Ammon's horn (tissue), 1 donor: Measurements from ENCODE around the gene SLC39A11.
"Not testable (repeated sequence)": the region's sequence is repeated elsewhere in the genome, so short reads cannot be mapped to it uniquely, and the experiment has no call there.

Experiments
- DNase-seq: peaks from one replicate; pipeline ENCODE4 v3.0.0-alpha.2; 2016; ENCODE audit warnings: low spot score

Gene SLC39A11

DNA sequence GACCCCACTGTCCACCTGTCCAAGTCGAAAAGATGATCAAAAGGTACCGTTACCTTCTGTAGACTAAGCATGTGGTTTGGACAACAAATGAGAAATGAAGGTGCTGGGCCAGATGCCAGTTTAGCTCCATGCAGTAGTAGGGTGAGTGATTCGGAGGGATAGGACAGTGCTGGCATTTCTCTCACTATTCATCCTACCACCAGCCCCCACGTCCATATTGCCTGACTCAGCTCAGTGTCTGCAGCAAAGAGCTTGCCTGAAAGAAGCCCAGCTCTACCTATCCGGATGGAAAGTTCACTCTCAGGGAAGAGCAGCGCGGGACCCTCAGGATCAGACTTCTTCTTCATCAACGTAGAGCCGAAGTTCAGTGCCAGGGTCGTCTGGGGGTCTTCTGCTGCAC lies 145.0 kb downstream of the SLC39A11 start:
- DNase-seq: no peak

DNA sequence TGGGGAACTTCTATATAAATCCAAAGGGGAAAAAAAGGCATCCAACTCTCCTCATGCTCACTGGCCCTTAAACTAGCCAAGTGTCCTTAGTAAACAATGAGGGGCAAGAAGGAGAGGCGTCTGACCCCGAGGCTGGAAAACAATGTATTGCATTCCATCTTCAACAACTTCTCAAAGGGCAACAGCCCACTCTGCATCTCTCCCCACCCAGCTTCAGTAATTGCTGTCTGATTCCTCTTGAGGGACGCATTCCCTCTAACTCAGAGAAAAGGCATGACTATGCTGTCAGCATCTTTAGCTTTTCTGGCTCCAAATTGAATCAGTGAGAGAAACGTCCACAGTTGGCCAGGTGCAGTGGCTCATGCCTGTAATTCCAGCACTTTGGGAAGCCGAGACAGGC lies 145.8 kb downstream of the SLC39A11 start:
- no peak for DNase-seq

DNA sequence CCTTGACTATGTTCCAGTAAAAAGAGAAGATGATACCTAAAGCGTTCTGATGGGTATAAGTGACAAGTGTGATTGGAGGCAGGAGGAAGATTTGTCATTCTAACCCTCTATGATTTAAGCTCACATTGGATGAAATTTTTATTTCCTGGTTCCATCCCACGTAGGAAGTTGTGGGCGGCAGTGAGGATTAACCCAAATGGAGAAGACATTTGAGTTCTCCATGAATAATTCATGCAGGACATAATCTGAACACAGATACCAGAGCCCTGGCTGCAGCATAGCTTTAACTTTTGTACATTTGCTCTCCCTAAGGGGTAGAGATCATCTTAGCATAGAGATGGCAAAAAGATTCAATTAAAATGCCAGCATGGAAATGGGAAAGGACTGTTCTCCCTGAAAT lies 146.3 kb downstream of the SLC39A11 start:
- DNase-seq: no peak

DNA sequence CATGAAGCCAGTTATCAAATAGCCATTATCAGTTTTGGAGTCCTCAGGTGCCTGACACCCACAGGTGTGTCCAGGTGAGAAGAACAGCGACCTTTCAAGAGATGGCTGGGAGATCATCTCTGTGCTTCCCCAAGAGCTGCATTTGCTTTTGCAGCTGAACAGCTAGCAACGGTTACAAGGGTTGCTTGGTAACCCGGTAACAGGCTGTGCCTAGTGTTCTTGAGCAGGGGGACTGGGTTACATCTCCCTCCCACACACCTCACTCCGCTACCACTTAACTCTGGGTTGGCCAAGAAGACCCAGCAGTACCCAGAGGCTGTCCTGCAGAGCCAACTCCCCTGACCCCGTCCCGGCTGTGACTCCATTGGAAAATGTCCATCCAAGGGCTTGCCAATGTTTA lies 147.0 kb downstream of the SLC39A11 start:
- peak; percentile 65 for DNase-seq

DNA sequence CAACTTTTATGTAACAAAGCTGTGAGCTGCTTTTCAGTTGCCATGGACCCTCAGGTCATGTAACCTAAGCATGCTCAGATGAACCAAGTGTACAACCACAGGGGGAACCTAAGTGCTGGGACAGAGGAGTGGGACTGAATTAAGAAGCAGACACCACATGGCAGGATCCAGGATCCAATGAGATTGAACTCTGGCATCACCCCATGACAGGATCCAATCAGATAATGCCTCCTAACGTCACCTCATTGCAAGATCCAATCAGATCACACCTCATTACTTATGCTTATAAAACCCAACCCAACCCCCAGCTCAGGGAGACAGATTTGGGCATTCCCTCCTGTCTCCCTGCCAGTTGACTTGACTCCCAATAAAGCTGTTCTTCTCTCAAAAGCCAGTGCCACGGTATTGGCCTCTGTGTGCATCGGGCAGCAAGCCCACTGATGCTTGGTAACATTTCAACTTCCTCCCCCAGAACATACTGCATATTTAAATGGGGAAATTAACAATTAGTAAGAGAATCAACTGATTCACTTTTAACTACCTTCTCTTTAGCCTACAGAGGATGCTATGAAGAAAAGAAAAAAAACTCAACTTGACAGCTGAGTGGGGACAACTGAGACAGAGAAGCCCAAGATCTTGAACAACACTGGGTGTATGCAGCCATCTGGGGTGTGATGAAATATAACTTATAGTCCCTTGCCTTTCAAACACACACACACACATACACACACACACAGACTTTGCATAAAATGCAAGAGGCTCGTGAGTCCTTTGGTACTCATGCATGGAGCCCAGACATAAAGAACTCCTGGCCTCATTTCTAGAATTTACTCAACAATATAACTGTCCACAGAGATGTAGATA lies 148.4 kb downstream of the SLC39A11 start:
- peak; percentile 68 for DNase-seq

DNA sequence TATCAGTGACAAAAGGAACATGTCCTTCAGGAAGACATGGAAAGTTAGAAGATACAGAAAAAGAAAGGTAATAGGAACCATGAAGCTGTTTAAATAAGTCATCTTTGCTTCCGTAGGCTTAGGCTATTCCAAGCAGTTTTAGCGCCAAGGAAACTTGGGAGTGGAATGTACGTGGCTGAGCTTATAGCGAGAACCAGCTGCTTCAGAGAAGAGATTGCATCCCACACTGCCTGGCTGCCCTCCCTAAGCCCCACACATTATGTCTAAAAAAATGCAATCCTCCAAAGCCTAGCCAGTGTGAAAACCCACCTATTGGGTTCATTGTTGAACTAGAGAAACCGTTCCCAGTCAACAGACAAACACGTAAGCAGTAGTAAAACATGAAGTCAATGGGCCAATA lies 149.9 kb downstream of the SLC39A11 start:
- no peak for DNase-seq

DNA sequence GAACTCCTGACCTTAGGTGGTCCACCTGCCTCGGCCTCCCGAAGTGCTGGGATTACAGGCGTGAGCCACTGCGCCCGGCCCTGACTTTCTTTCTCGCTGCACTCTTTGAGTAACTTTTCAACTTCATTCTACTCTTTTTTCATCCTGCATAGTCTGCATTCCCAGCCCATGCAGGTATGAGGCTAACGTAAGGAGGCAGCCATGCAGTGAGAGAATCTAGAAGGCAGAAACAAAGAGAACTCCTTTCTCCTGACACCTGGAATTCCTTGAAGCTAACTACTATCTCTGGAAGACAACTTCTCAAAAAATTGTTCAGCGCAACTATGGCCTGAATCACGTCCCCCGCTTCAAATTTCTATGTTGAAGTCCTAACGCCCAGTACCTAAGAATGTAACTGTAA lies 152.0 kb downstream of the SLC39A11 start:
- no peak for DNase-seq

DNA sequence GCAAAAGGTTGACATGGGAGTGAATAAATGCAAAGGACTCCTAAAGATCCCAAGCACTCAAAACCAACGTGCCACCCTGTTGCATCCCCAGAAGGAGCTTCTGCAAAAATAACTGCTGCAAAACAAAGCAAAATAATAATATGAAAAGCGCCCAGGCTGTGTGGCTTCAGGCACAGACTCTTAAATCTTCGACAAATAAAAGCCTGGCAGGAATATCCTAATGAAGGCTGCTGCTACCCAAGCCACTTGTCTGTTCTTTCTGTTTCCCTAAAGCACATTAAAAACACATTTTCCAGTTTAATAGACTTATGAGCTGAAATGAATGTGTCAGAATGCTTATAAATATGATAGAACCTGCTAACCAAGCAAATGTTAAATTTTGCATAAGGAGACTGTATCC lies 154.0 kb downstream of the SLC39A11 start:
- no peak for DNase-seq

DNA sequence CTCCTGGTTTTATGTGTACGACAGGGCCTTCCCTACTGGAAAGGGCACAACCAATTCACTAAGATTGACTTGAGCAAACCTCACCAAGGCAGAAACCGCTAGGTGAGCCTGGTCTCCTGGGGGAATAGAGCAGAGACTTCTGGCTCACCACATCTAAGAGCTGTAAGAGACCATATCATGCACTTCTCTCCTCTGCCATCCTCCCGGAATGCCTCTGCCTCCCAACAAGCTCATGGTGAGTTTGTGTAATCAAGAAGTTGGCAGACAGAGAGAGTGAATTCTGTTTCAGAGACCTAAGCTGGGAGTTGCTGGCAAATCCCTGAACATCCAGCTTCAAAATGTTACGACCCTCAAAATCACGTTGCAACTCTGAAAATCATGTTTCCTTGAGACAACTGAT lies 154.8 kb downstream of the SLC39A11 start:
- DNase-seq: no peak

DNA sequence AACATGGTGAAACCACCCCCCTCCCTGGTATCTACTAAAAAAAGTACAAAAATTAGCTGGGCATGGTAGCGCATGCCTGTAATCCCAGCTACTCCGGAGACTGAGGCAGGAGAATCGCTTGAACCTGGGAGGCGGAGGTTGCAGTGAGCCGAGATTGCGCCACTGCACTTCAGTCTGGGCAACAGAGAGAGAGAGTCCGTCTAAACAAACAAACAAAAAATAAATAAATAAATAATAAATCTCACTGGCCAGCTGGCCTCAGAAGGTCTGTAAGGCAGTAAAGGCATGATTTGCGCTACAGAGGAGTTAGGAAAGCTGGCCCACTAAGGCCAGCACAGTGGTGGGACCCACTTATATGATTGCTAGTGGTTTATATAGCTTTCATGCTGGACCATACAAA lies 155.2 kb downstream of the SLC39A11 start:
- not testable (repeated sequence) for DNase-seq

DNA sequence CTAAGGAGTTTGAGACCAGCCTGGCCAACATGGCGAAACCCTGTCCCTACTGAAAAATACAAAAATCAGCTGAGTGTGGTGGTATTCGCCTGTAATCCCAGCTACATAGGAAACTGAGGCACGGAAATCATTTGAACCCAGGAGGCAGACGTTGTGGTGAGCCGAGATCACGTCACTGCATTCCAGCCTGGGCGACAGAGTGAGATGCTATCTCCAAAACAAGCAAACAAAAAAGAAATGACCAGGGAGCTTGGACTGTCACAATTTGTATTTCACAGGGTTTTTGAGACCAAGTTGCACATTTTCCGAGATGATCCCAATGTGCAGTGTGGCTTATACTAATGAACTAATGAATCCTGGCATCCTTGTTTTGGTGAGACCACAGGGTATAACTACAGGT lies 156.5 kb downstream of the SLC39A11 start:
- no peak for DNase-seq

DNA sequence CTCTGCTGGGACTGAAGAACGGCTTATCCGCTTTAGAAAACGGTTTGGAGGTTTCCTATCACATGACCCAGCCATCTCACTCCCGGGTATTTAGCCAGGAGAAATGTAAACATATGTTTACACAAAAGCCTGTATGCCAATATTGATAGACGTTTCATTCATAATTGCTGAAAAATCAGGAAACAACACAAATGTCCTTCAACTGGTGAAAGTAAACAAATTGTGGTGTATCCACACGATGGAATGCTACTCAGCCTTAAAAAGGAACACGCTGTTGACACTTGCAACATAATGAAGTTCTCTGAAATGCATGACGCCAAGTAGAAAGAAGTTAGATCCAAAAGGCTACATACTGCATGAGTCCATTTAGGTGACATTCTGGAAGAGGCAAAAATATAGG lies 157.6 kb downstream of the SLC39A11 start:
- no peak for DNase-seq

DNA sequence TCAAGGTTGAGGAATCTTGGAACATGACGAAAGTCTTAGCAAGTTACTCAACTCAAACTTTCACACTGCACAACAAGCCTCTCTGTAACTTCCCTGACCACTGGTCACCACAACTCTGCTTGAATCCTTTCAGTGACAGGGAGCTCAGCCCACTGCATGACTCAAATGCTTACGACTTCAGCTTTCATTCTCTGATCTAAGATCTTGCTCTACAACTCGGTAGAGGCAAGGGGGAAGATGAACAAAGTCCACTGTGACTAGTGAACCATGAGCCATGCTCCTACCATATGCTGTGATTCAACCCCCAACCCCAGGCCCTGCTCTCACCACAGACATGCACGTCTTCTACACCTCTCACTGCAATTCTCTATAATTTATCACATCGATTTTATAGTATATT lies 160.9 kb downstream of the SLC39A11 start:
- no peak for DNase-seq

DNA sequence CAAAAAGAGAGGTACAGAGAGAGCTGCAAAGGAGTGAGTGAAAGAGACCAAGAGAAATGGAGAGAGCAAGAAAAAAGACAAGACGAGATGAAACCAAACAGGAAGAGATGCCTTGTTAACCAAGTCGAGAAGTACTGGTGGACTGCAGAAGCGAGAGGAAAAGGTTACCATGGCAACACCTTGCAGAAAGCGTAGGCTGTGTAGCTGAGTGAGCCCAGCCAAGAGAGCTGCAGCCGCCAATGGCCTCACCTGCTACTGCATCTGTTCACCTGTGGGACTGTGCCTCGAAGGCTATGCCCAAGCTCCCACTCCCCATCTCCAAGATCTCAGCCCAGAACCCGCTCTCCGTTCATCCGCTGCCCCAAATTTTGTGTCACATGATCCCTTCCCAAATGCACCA lies 161.3 kb downstream of the SLC39A11 start:
- DNase-seq: peak; percentile 68

DNA sequence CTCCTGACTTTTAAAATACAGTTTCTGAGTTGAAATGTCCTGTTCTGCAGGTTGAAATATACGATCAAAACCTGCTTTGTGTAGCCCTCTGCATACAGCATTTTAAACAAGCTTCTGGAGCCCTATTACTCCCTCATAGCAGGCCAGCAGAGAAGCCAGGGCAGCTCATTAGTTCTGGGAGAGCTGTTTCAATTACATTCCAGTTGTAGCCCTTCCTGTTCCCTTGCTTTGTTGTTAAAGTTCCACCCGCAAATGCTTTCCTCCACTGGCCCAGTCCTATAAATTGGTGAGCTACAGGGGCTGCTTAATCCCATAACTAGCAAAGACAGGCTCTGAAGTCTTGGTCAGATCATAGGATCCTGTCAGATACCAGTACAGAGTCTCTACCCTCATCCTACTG lies 162.5 kb downstream of the SLC39A11 start:
- DNase-seq: no peak

DNA sequence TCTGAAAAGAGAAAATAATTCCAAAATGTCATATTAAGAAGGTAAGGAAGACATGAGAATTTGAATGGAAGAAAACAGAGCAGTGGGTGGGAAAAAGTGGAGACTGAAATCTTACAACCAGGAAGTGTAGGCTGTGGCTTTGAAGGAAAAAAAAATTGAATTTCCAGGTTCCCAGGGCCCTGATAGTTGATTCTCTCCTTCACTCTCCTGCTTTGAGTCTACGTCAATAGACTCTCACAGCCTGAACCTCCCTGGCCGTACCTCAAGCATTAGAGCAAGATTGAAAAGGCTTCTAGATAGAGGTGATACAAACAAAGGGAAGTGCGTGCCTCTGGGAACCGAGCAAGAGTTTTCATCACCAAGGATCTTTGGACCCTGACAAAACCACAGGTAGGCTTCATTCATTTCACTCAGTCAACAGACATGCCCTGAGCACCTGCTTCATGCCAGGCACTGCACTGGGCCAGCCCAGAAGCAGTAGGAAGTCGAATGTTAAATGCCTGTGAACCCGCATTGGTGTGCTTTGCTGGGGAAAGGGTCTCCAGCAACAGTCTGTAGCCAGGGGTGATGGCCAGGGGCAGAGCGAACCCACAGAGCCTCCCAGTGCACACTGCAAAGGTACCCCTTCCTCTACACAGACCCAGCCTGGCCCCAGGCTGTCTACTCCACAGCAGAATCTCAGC lies 163.9 kb downstream of the SLC39A11 start:
- no peak for DNase-seq

DNA sequence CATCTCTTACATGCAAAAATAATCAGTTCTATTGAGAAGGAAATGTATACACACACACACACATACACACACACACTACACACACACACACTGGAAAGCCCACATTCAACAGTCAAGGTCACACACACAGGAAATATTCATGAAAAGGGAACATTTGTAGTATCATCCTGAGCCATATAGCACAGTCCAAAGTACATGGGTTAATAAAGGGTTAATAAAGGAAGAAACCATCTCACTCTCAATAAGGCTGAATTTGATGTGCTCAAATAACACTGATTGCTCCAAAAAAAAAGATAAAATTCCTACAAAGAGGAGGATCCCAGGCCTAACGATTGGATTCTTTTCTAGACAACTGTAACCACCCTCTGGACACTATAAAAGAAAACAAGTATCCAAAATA lies 164.7 kb downstream of the SLC39A11 start:
- DNase-seq: no peak

DNA sequence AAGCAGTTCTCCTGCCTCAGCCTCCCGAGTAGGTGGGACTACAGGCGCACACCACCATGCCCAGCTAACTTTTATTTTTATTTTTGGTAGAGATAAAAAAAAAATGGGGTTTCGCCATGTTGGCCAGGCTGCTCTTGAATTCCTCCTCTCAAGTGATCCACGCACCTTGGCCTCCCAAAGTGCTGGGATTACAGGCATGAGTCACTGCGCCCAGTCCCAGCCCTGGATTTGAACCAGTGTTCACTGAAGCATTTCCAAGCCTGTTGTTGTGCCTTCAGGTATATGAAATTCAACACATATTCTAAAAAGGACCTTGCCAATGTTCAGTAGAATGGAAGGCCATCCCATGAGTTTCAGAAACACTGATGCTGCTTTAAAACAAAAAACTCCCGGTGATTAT lies 165.3 kb downstream of the SLC39A11 start:
- no peak for DNase-seq

DNA sequence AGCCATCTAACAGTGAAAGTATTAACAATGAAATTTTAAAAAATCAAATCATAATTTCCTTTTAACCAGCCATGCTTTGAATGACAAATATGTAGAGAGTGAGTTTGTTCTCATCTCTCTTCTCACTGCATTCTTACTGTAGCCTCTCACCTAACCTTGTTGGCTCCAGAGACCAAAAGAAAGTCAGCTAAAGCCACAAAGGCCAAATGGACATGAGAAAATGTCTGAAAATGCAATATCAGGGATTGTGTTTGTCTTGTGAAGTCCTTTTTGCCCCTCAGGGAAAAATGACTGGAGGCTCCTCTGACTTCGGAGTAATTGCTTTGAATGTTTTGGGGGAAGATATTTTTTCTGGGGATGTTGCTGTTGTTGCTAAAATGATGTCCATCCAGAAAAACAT lies 166.3 kb downstream of the SLC39A11 start:
- DNase-seq: no peak

DNA sequence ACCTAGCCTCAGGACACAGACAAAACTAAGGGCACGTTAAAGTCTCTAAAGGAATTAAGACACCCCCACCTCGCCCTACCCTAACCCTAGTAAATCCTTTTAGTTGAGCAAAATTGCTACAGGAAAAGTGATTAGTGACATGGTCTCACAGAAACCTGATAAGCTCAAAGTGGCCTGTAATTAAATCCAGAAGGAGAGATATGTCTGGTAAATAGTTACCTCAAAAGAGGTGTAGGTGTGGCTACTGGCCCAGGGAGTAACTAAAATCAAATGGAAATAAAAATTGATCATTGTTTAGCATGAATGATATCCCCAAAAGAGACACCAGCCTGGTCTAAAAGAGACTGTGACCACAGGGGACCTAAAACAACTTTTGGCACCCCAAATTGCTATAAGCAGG lies 168.3 kb downstream of the SLC39A11 start:
- no peak for DNase-seq

DNA sequence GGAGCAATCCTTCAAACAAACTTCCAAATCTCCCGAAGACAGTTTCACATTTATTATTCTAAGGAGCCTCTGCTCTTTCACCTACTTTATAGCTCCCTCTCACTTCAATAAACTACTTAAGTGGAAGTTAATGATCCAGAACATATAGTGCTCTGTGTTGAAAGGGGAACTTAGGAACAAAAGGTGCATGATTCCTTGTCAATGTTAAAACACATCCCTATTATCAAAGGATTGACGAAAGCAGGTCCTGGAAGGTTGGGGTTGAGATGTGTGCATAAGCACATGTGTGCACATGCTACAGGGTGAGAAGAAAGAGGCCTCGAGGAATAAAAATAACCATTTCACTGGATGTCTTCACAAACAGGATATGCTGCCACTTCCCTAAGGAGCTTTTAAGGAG lies 170.3 kb downstream of the SLC39A11 start:
- no peak for DNase-seq

DNA sequence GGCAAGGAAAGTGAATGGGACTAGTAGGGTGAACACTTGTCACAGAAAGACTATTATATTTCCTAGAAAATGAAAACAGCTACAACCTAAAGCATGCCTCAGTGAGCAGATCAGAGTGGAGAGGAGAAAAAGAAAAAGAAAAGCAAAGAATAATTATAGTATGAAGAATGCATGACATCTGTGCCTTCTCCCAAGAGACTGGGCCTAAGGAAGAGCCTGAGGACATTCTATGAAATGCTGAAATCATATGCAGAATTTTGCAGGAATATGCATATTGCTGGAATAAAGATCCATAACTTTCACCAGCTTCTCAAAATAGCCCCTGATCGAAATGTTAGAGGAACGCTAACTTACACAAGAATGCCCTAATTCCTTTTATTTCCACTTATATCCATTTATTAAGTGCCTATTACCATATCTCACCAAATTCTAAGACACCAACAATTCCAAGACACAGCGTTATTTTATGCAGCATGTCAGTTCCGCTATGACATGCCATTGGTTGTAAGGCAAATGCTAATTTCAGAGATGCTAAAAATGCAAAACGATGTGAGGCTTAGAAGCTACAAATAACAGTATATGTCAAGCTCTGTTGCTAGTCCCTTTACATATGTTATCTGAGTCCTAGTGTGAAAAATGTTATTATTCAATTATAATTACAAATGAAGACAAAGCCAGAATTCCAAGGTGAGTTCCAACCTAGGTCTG lies 171.0 kb downstream of the SLC39A11 start:
- DNase-seq: no peak

DNA sequence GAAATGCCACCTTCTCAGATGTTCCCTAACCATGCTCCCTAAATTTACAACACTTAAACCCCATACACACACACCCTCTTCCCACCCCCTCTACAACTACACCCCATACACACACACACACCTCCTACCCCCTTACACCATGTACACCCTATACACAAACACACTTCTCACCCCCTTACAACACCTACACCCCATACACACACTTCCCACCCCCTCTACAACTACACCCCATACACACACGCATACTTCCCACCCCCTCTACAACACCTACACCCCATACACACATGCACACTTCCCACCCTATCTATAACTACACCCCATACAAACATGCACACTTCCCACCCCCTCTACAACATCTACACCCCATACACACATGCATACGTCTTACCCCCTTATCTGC lies 172.0 kb downstream of the SLC39A11 start:
- DNase-seq: no peak
